Osteocyte (in vitro differentiated cells): ENCODE measurements around the gene TTC28. TPM values are rescaled to one million over a fixed set of nuclear protein-coding genes. Genes with fewer than 3 reads are reported as not detected.

Source experiments
- DNase-seq: peaks from one replicate; pipeline ENCODE4 v3.0.0; 2021; ENCODE audit warnings: mixed read lengths; ENCODE audit not compliant: unreplicated experiment; ENCODE audit errors: extremely low spot score
- H3K27ac Mint-ChIP-seq: one replicate; pipeline ENCODE4 v1.8.0; 2021; ENCODE audit warnings: mild to moderate bottlenecking, mixed read lengths; ENCODE audit not compliant: unreplicated experiment
- H3K27me3 Mint-ChIP-seq: one replicate; pipeline ENCODE4 v1.8.0; 2021; ENCODE audit warnings: mixed read lengths; ENCODE audit not compliant: unreplicated experiment
- H3K36me3 Mint-ChIP-seq: one replicate; pipeline ENCODE4 v1.8.0; 2021; ENCODE audit warnings: mixed read lengths; ENCODE audit not compliant: unreplicated experiment
- H3K4me1 Mint-ChIP-seq: one replicate; pipeline ENCODE4 v1.8.0; 2021; ENCODE audit warnings: mixed read lengths; ENCODE audit not compliant: unreplicated experiment
- H3K4me3 Mint-ChIP-seq: one replicate; pipeline ENCODE4 v1.8.0; 2021; ENCODE audit warnings: mild to moderate bottlenecking, moderate library complexity, mixed read lengths; ENCODE audit not compliant: unreplicated experiment
- H3K9me3 Mint-ChIP-seq: one replicate; pipeline ENCODE4 v1.8.0; 2021; ENCODE audit warnings: mixed read lengths; ENCODE audit not compliant: unreplicated experiment
- total RNA-seq: library from RNA; stranded (reverse); gene quantifications from 2 replicates; pipeline ENCODE4 v1.2.1, GENCODE V29; 2021
- TF ChIP-seq, protein P1 (sequence below): fragments of 200-600 bp; sonication (generic); IDR thresholded peaks from 2 replicates; pipeline ENCODE4 v1.5.0; 2021; ENCODE audit warnings: antibody characterized with exemption, mild to moderate bottlenecking, moderate library complexity

The TTC28 gene
- total RNA-seq, 1 donor from 2014 or later: 70.3 TPM

DNA sequence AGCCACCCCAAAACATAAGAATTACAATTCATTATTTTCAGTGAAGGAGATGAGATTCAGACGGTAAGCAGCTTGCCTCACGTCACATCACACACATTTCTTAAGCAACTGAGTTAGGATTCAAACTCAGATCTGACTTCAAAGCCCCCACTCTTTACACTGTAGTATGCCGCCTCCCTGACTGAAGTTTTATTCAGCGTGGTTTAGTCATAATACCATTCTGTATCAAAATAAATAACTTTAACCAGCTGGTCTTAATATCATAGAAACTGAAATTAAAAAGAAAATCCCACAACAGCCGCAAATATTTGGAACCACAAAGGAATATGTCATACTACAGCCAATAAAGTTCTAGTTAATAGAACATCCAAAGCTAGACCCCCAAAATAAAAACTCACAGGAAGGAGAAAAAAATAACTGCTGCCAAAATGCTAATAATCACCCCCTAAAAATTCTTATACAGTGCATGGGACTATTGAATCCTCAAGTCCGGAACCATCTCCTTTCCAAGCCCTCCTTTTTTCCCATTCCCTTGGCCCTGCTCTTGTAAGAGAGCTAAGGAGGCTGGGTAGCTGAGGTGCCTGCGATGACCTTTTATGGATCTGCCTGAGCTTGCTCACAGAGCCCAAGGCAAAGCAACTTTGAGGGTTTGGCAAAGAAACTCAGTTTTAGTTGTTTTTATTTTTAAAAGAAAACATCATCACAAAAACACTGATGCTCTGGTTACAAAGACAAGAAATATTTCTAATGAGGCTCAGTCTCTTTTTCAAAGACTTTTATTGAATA is 334.5 kb downstream of the TTC28 start:
- H3K36me3 Mint-ChIP-seq: no peaks in the 10 kb centered on the region
- no peak overlapping the region for H3K27ac Mint-ChIP-seq
- no peak for DNase-seq
- TF ChIP-seq, protein P1, sequence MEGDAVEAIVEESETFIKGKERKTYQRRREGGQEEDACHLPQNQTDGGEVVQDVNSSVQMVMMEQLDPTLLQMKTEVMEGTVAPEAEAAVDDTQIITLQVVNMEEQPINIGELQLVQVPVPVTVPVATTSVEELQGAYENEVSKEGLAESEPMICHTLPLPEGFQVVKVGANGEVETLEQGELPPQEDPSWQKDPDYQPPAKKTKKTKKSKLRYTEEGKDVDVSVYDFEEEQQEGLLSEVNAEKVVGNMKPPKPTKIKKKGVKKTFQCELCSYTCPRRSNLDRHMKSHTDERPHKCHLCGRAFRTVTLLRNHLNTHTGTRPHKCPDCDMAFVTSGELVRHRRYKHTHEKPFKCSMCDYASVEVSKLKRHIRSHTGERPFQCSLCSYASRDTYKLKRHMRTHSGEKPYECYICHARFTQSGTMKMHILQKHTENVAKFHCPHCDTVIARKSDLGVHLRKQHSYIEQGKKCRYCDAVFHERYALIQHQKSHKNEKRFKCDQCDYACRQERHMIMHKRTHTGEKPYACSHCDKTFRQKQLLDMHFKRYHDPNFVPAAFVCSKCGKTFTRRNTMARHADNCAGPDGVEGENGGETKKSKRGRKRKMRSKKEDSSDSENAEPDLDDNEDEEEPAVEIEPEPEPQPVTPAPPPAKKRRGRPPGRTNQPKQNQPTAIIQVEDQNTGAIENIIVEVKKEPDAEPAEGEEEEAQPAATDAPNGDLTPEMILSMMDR: no peak
- H3K9me3 Mint-ChIP-seq: no peaks in the 10 kb centered on the region
- H3K4me3 Mint-ChIP-seq: no peak overlapping the region
- H3K27me3 Mint-ChIP-seq: no peaks in the 10 kb centered on the region
- peaks cover 19% of the 10 kb centered on the region for H3K4me1 Mint-ChIP-seq

DNA sequence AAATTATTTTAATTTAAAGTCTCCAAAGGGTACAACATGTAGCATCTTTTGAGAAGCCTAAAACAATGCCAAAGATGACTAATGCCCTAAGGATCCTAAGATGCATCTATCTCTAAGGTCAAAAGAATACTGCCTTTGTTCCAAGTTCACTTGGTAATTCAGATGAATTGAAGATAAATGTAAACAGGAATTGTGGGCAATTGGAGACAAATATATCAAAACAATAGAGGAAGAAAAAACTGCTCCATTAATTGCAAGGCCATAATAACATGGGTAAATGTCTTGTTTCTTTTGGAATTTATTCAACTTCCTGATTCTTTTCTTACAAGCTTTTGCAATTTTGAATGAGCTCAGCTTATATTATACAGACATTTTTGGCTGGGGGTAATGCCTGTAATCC is 338.6 kb downstream of the TTC28 start:
- TF ChIP-seq, protein P1: no peak
- H3K4me3 Mint-ChIP-seq: no peak overlapping the region
- peaks cover 7% of the 10 kb centered on the region for H3K9me3 Mint-ChIP-seq
- no peak for DNase-seq
- H3K4me1 Mint-ChIP-seq: peaks cover 19% of the 10 kb centered on the region
- H3K27me3 Mint-ChIP-seq: no peaks in the 10 kb centered on the region
- H3K36me3 Mint-ChIP-seq: peaks cover 8% of the 10 kb centered on the region
- peak overlapping the region; percentile 65 for H3K27ac Mint-ChIP-seq

DNA sequence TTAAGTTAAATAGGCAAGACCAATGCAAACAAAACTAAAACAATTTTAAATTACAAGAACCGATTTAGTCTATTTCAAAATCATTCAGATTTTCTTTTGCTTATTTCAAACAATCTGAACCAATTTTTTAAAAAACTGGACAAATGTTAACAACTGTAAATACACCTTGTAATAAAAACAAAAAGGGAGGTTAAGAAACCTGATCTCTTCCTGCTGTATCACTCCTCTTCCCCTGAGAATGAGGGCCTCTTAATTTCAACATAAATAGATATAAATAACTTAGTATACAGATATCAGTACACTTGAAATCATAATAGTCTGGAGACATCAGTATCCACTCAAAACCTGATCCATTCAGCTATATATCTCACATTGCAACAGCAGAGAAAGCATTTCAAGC is 346.6 kb downstream of the TTC28 start:
- Mint-ChIP-seq H3K27ac (peak overlapping the region; percentile 27), H3K27me3 (no peaks in the 10 kb centered on the region), H3K9me3 (peaks cover 5% of the 10 kb centered on the region), H3K4me3 (no peak overlapping the region), H3K36me3 (peaks cover under 1% of the 10 kb centered on the region), H3K4me1 (peaks cover 34% of the 10 kb centered on the region)
- TF ChIP-seq, protein P1: no peak
- DNase-seq: no peak

DNA sequence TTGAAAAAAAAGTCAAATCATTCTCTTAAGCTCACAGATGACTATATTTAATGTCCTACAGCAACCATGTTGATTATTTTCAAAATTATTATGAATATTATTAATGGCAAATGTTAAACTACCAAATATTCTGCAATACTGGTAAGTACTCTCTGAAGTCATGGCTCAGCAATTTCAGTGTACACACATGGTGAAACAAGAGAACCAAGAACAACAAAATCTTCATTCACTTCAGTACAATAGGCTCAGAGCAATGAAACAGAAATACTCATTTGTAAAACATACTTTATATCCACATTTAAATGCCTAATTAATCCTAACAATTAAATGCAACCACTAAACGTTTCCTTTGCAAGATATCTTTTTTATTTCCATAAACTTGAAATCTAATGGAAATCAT is 347.2 kb downstream of the TTC28 start:
- Mint-ChIP-seq H3K27me3 (no peaks in the 10 kb centered on the region), H3K27ac (no peak overlapping the region), H3K36me3 (no peaks in the 10 kb centered on the region), H3K4me3 (no peak overlapping the region), H3K9me3 (peaks cover 4% of the 10 kb centered on the region), H3K4me1 (peaks cover 34% of the 10 kb centered on the region)
- TF ChIP-seq, protein P1: no peak
- no peak for DNase-seq

DNA sequence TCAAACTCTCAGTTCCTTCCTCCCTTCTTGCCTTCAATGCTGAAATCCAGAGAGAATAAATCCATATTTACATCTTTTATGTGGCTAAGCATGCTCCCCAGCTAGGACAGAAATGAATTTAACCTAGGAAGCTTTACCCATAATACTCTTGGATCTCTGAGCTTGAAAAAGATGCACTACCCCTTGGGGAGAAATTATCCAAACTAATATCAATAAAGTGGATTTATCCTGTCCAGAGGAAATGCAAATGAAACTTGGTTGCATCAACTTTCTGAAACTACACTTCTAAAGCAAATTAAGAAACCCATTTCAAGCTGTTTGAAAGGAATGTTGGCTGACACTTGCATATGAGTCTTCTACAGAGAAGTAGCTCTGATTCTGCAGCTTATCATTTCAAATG is 347.9 kb downstream of the TTC28 start:
- DNase-seq: no peak
- no peak overlapping the region for H3K4me3 Mint-ChIP-seq

More for the DNA sequence above, 347.9 kb downstream of the TTC28 start:
- Mint-ChIP-seq H3K27me3 (no peaks in the 10 kb centered on the region), H3K4me1 (peaks cover 34% of the 10 kb centered on the region), H3K36me3 (no peaks in the 10 kb centered on the region), H3K27ac (no peak overlapping the region), H3K9me3 (peaks cover 4% of the 10 kb centered on the region)
- TF ChIP-seq, protein P1: no peak
